Bronchial epithelial cell (primary cell): ENCODE results near the gene KRTAP10-12. TPM values are rescaled to one million over a fixed set of nuclear protein-coding genes. Genes with fewer than 3 reads are reported as not detected.

ENCODE experiments used
- DNase-seq: peaks from one replicate; pipeline ENCODE4 v3.0.0-alpha.2; 2010; ENCODE audit warnings: low read depth
- FAIRE-seq: peaks from 2 replicates; lab custom pipeline; 2011; peaks lifted over from hg19 to GRCh38; lab: Jason Lieb, UNC
- H3K27me3 ChIP-seq: 2 replicates; pipeline ENCODE4 v1.5.1; 2011; ENCODE audit warnings: low read length; ENCODE audit not compliant: control insufficient read depth, insufficient read depth
- H3K36me3 ChIP-seq: 2 replicates; pipeline ENCODE4 v1.5.1; 2011; ENCODE audit warnings: low read length; ENCODE audit not compliant: control insufficient read depth, insufficient read depth
- H3K4me3 ChIP-seq: 2 replicates; pipeline ENCODE4 v1.5.1; 2011; ENCODE audit warnings: mild to moderate bottlenecking, low read depth, low read length, control low read depth
- total RNA-seq: library from RNA; depleted of rRNA; stranded (reverse); fragments of >200 nt; gene quantifications from 2 replicates; pipeline ENCODE4 v1.2.1, GENCODE V29; 2014
- TF ChIP-seq, protein P1 (sequence below): IDR thresholded peaks from 2 replicates; pipeline ENCODE4 v1.5.1; 2011; ENCODE audit warnings: mild to moderate bottlenecking, moderate library complexity, low read length, control low read depth, inconsistent platforms; ENCODE audit not compliant: insufficient read depth, severe bottlenecking

Gene KRTAP10-12
- total RNA-seq, 1 donor from 2014 or later, result not detected

DNA sequence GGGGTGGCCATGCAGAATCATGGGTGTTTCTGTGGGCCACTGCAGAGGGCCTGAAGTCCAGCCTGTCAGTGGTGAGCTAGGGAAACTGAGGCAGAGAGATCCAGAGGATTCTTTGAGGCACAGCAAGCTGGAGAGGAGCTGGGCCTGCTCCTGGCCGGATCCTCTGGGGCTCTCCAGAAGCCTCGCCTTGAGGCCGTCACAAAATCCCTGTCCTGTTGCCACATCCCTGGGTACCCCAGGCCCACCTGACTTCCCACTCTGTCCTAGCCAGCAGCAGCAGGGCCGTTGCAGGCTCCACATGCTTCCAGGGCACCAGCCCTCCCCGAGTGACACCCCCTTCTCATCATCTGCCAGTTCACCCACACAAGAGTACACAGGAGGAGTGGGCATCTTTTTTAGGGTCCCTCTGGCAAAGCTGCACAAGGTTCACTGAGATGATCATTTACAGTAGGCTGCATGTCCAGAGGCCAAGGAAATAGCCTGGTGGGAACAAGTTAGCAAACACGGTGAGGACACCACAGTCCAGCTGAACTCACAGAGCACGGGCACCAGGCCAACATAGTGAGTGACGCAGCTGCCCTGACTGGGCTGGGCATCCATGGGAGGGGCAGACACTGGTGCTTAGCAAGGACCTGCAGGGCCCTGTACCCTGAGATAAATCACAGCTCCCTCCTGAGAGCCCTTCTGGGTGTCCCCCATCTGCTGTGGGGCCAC lies 39.5 kb downstream of the KRTAP10-12 start:
- DNase-seq, result no peak
- Histone ChIP-seq H3K4me3 (no peak overlapping the region), H3K36me3 (no peaks in the 10 kb centered on the region), H3K27me3 (no peaks in the 10 kb centered on the region)
- TF ChIP-seq, protein P1, sequence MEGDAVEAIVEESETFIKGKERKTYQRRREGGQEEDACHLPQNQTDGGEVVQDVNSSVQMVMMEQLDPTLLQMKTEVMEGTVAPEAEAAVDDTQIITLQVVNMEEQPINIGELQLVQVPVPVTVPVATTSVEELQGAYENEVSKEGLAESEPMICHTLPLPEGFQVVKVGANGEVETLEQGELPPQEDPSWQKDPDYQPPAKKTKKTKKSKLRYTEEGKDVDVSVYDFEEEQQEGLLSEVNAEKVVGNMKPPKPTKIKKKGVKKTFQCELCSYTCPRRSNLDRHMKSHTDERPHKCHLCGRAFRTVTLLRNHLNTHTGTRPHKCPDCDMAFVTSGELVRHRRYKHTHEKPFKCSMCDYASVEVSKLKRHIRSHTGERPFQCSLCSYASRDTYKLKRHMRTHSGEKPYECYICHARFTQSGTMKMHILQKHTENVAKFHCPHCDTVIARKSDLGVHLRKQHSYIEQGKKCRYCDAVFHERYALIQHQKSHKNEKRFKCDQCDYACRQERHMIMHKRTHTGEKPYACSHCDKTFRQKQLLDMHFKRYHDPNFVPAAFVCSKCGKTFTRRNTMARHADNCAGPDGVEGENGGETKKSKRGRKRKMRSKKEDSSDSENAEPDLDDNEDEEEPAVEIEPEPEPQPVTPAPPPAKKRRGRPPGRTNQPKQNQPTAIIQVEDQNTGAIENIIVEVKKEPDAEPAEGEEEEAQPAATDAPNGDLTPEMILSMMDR, result no peak
- peak; percentile 70 for FAIRE-seq

DNA sequence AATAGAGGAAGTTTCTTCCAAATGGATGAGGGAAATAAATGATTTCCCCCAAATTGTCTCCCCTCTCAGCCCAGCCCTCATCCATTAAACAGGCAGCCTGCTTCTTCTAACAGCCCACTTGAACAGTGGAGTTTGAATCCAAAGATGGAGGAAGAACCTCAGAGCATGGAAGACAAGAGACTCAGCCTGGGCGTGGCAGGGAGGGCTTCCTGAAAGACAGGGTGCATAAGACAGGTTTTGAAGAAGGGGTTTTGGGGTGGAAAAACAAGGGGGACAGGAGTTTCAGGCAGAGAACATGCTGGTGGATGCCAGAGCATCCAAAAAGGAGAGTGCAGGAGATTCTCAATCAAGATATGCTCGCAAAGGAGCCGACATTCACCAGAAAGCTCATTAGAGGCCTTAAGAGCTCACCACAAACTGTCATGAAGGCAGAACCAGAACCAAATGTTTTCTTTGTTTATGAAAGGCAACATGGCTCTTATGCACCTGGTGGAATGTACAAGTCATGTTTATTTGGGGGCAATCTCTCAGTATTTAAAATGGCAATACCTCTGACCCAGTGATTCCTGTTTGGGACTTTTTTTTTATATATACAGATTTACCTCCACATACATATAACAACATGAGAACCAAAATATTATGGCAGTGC lies 40.9 kb downstream of the KRTAP10-12 start:
- Histone ChIP-seq H3K27me3 (no peaks in the 10 kb centered on the region), H3K36me3 (no peaks in the 10 kb centered on the region), H3K4me3 (no peak overlapping the region)
- no peak for DNase-seq
- TF ChIP-seq, protein P1, result no peak
- FAIRE-seq, result no peak

DNA sequence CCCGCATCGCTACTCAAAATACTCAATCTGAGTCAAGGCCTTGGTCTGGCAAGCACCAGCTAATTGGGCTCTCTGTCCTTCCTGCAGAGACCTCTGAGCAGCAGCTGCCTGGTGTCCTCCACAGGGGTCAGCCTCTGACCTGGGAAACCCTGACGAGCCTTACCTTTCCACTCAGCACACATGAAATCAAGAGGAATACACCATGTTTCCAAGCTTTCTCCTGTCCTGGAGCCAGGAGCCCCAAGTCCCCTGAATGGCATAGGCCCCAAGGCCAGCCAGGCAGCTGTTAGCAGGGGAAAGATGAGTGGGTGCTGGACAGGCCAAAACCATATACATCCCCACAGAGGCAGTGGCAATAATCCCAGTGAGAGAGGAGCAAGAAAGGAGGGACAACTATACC lies 41.6 kb downstream of the KRTAP10-12 start:
- TF ChIP-seq, protein P1, result no peak
- Histone ChIP-seq H3K4me3 (no peak overlapping the region), H3K36me3 (no peaks in the 10 kb centered on the region), H3K27me3 (no peaks in the 10 kb centered on the region)
- no peak for DNase-seq
- FAIRE-seq, result no peak

DNA sequence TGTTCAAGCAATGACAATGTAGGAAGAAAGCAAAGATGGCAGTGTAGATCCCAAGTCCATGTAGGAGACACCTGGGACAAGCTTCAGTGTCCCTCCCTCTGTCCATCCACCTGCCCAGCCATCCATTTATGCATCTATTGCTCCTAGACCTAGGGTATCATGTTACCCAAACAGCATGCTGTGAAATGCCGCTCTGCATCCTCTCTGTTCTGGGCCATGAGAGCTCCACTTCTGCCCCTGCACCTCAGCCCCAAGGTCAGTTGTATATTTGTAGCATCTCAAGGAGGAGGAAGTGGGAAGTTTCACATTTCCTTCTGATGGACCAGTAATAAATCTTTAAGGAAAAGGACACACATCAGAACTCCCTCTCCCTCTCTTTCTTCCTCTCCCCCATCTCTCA lies 42.3 kb downstream of the KRTAP10-12 start:
- H3K27me3 ChIP-seq, result no peaks in the 10 kb centered on the region
- FAIRE-seq (no peak), DNase-seq (no peak)
- TF ChIP-seq, protein P1, result no peak
- H3K36me3 ChIP-seq, result no peaks in the 10 kb centered on the region
- no peak overlapping the region for H3K4me3 ChIP-seq

DNA sequence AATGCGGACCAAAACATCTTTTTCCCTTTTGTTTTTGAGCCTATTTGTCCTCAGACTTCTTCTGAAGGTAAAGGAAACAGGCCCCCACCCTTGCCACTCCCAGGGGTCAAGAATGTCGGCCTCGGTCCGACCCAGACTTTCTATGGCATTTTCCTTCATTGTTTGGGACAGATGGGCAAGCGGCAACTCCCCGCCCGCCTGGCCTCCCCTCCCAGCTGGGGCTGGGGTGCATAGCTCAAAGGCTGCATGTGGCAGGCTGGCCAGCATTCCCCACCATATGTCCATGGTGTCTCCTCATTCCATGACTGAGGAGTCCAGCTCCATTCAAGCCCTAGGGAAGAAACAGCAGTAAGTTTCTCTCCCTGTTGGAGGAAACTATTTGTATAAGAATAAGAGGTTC lies 43.8 kb downstream of the KRTAP10-12 start:
- TF ChIP-seq, protein P1, result no peak
- no peak for FAIRE-seq
- no peak overlapping the region for H3K4me3 ChIP-seq
- H3K36me3 ChIP-seq, result no peaks in the 10 kb centered on the region
- DNase-seq, result no peak
- no peaks in the 10 kb centered on the region for H3K27me3 ChIP-seq
